GM21526 (cell line): ENCODE results near the gene CYB5R3.

ENCODE experiments used
- ATAC-seq: cut with Tn5 transposase; IDR thresholded peaks from one replicate; pipeline ENCODE4 v1.9.1; 2021; ENCODE audit warnings: moderate library complexity; ENCODE audit not compliant: unreplicated experiment, low FRiP score

Gene CYB5R3

GRCh38 chr22:42646569-42647525, 2.3 kb downstream of the CYB5R3 start:
- no peak for ATAC-seq

- ATAC-seq: no peak
Observed at GRCh38 chr22:42645938-42646568, 3.1 kb downstream of the CYB5R3 start.

- no peak for ATAC-seq
Observed at GRCh38 chr22:42645341-42645937, 3.8 kb downstream of the CYB5R3 start.

- ATAC-seq: no peak
Observed at GRCh38 chr22:42644422-42645340, 4.5 kb downstream of the CYB5R3 start.

GRCh38 chr22:42643634-42644421, 5.4 kb downstream of the CYB5R3 start:
- no peak for ATAC-seq

GRCh38 chr22:42642806-42643633, 6.2 kb downstream of the CYB5R3 start:
- ATAC-seq: no peak

- no peak for ATAC-seq
Observed at GRCh38 chr22:42641801-42642413, 7.3 kb downstream of the CYB5R3 start.

- ATAC-seq: no peak
Observed at GRCh38 chr22:42639541-42640241, 9.5 kb downstream of the CYB5R3 start.

- no peak for ATAC-seq
Observed at GRCh38 chr22:42637555-42637954, 11.6 kb downstream of the CYB5R3 start.

GRCh38 chr22:42636506-42636905, 12.7 kb downstream of the CYB5R3 start:
- no peak for ATAC-seq

GRCh38 chr22:42635531-42635930, 13.7 kb downstream of the CYB5R3 start:
- no peak for ATAC-seq

- no peak for ATAC-seq
Observed at GRCh38 chr22:42633013-42633412, 16.2 kb downstream of the CYB5R3 start.

GRCh38 chr22:42632096-42632495, 17.1 kb downstream of the CYB5R3 start:
- no peak for ATAC-seq

GRCh38 chr22:42630901-42631602, 18.1 kb downstream of the CYB5R3 start:
- ATAC-seq: no peak

- no peak for ATAC-seq
Observed at GRCh38 chr22:42630211-42630610, 19.0 kb downstream of the CYB5R3 start.

- ATAC-seq: no peak
Observed at GRCh38 chr22:42627981-42628380, 21.2 kb downstream of the CYB5R3 start.

GRCh38 chr22:42626951-42627625, 22.1 kb downstream of the CYB5R3 start:
- ATAC-seq: no peak
